Activated T-helper 1 cell treated with Interleukin-2 at 50 U/mL for 16 hours (primary cell): ENCODE data around the gene SLC9A5.
A peak's percentile ranks its signal among the peaks of the same experiment; 100 is the strongest.

Source experiments
- DNase-seq: peaks from one replicate; pipeline ENCODE4 v3.0.0-alpha.2; 2020; ENCODE audit warnings: low read depth

SLC9A5 gene

GRCh38 chr16:67238806-67239470 is 9.8 kb upstream of the SLC9A5 start:
- no peak for DNase-seq

GRCh38 chr16:67240506-67240905 is 8.3 kb upstream of the SLC9A5 start:
- DNase-seq = no peak

GRCh38 chr16:67241008-67241900 is 7.5 kb upstream of the SLC9A5 start:
- DNase-seq = no peak

- DNase-seq = no peak
These were observed 6.5 kb upstream of the SLC9A5 start for GRCh38 chr16:67242138-67242730.

- DNase-seq = no peak
These were observed 5.3 kb upstream of the SLC9A5 start for GRCh38 chr16:67243481-67243880.

GRCh38 chr16:67244387-67245185 is 4.2 kb upstream of the SLC9A5 start:
- peak; percentile 58 for DNase-seq

- DNase-seq = no peak
These were observed 3.6 kb upstream of the SLC9A5 start for GRCh38 chr16:67245186-67245585.

GRCh38 chr16:67245674-67246080 is 3.1 kb upstream of the SLC9A5 start:
- no peak for DNase-seq

GRCh38 chr16:67246081-67246755 is 2.6 kb upstream of the SLC9A5 start:
- DNase-seq = peak; percentile 25

- no peak for DNase-seq
These were observed 2.0 kb upstream of the SLC9A5 start for GRCh38 chr16:67246756-67247191.

GRCh38 chr16:67247192-67248072 is 1.3 kb upstream of the SLC9A5 start, which contains the start of gene FHOD1:
Gene FHOD1, minus strand, starts transcription at chr16:67247481. Its CDS starts 71 bp downstream, at chr16:67247410.
- DNase-seq = peak; percentile 92

- no peak for DNase-seq
These were observed 742 bp upstream of the SLC9A5 start for GRCh38 chr16:67248073-67248400.

GRCh38 chr16:67249178-67250044 is 632 bp downstream of the SLC9A5 start:
- no peak for DNase-seq

- DNase-seq = no peak
These were observed 1.2 kb downstream of the SLC9A5 start for GRCh38 chr16:67250045-67250327.

- DNase-seq = no peak
These were observed 4.1 kb downstream of the SLC9A5 start for GRCh38 chr16:67252609-67253497.

GRCh38 chr16:67254801-67255552 is 6.2 kb downstream of the SLC9A5 start:
- DNase-seq = no peak

- DNase-seq = no peak
These were observed 6.9 kb downstream of the SLC9A5 start for GRCh38 chr16:67255553-67256221.
